Fibroblast of lung (primary cell): ENCODE data around the gene HSPG2. TPM values are rescaled to one million over a fixed set of nuclear protein-coding genes. Genes with fewer than 3 reads are reported as not detected.

Experiments used
- DNase-seq, 2 donors: peaks; one replicate each; pipeline versions ENCODE4 v3.0.0 to v3.0.0-alpha.2; 2010; ENCODE audit warnings: low read depth in 2 of 2
- H2AFZ ChIP-seq: 2 replicates; pipeline ENCODE4 v1.5.1; 2012; ENCODE audit warnings: low read length, control low read depth, inconsistent platforms
- H3K27ac ChIP-seq: 2 replicates; pipeline ENCODE4 v1.5.1; 2011; ENCODE audit warnings: low read length, control low read depth; ENCODE audit not compliant: insufficient read depth
- H3K27me3 ChIP-seq: 2 replicates; pipeline ENCODE4 v1.5.1; 2011; ENCODE audit warnings: mild to moderate bottlenecking, low read length; ENCODE audit not compliant: control insufficient read depth, insufficient read depth
- H3K36me3 ChIP-seq: 2 replicates; pipeline ENCODE4 v1.5.1; 2011; ENCODE audit warnings: low read length; ENCODE audit not compliant: control insufficient read depth, insufficient read depth
- H3K4me1 ChIP-seq: 2 replicates; pipeline ENCODE4 v1.5.1; 2011; ENCODE audit warnings: low read length; ENCODE audit not compliant: control insufficient read depth, insufficient read depth; ENCODE audit errors: extremely low read depth
- H3K4me2 ChIP-seq: 2 replicates; pipeline ENCODE4 v1.5.1; 2011; ENCODE audit warnings: low read length, control low read depth; ENCODE audit not compliant: insufficient read depth; ENCODE audit errors: extremely low read depth
- H3K4me3 ChIP-seq, 4 experiments: fragments of 200-600 bp in 1 of 4; sonication (generic) in 1 of 4; replicated peaks in 1 of 4; 2 replicates each; pipeline ENCODE4 v1.5.1; 2011 to 2016; ENCODE audit warnings: low read length in 4 of 4, low read depth in 3 of 4, mild to moderate bottlenecking in 3 of 4, control low read depth in 2 of 4, inconsistent platforms in 1 of 4, mixed read lengths in 1 of 4; ENCODE audit not compliant: insufficient read depth in 1 of 4; ENCODE audit errors: control extremely low read depth in 1 of 4
- H3K79me2 ChIP-seq: 2 replicates; pipeline ENCODE4 v1.5.1; 2012; ENCODE audit warnings: mild to moderate bottlenecking, low read length, inconsistent platforms; ENCODE audit not compliant: control insufficient read depth, insufficient read depth
- H3K9ac ChIP-seq: 2 replicates; pipeline ENCODE4 v1.5.1; 2011; ENCODE audit warnings: mild to moderate bottlenecking, low read length, control low read depth; ENCODE audit not compliant: insufficient read depth
- H3K9me3 ChIP-seq: 2 replicates; pipeline ENCODE4 v1.5.1; 2012; ENCODE audit warnings: low read depth, low read length; ENCODE audit not compliant: control insufficient read depth, insufficient read depth
- H4K20me1 ChIP-seq: 2 replicates; pipeline ENCODE4 v1.5.1; 2011; ENCODE audit warnings: low read length; ENCODE audit not compliant: control insufficient read depth, insufficient read depth; ENCODE audit errors: extremely low read depth
- CTCF ChIP-seq, 2 donors: IDR thresholded peaks in 1 of 2; conservative IDR thresholded peaks in 1 of 2; 1 replicate in 1 of 2; 2 replicates in 1 of 2; pipeline ENCODE4 v1.5.1; 2011 to 2012; ENCODE audit warnings: low read length in 2 of 2, control low read depth in 1 of 2, inconsistent platforms in 1 of 2, low read depth in 1 of 2, mild to moderate bottlenecking in 1 of 2
- EZH2 ChIP-seq: IDR thresholded peaks from 2 replicates; pipeline ENCODE4 v1.5.1; 2012; ENCODE audit warnings: low read length, control low read depth, mild to moderate bottlenecking; ENCODE audit errors: missing control alignments
- polyA plus RNA-seq, 2 donors: library from polyadenylated mRNA; depleted of rRNA in 1 of 2; stranded (reverse) in 1 of 2; unstranded in 1 of 2; fragments of >200 nt; gene quantifications; 2 replicates each; pipeline ENCODE4 v1.2.1, GENCODE V29; 2011 to 2012; ENCODE audit warnings: missing spikeins in 1 of 2
- total RNA-seq: library from RNA; depleted of rRNA; stranded (reverse); fragments of >200 nt; gene quantifications from 2 replicates; pipeline ENCODE4 v1.2.1, GENCODE V29; 2014

HSPG2 gene
- total and polyA plus RNA-seq, 2 donors (not counting 1 experiment from before 2014, with no cell fraction given), result 40.7 to 88.4 TPM

GRCh38 chr1:21904454-21904703, 32.7 kb downstream of the HSPG2 start:
- H3K27ac ChIP-seq, result no peak overlapping the region

GRCh38 chr1:21903638-21904453, 33.3 kb downstream of the HSPG2 start:
- no peak overlapping the region for H3K27ac ChIP-seq
- H3K9ac ChIP-seq, result no peak overlapping the region
- no peaks in the 10 kb centered on the region for H4K20me1 ChIP-seq

More at GRCh38 chr1:21904454-21904703, 32.7 kb downstream of the HSPG2 start:
- H3K4me3 ChIP-seq, result no peak overlapping the region
- no peaks in the 10 kb centered on the region for H3K9me3 ChIP-seq
- no peak for DNase-seq
- no peak overlapping the region for H3K4me2 ChIP-seq
- no peak overlapping the region for H2AFZ ChIP-seq
- H3K27me3 ChIP-seq, result no peaks in the 10 kb centered on the region
- TF ChIP-seq EZH2, result no peak
- TF ChIP-seq CTCF (conservative IDR thresholded peaks at IDR 0.05 in 1 of 2, IDR thresholded peaks at IDR 0.05 in 1 of 2; ENCODE audit: low read depth in 1 of 2, low read length in 2 of 2), result no peak
- H3K79me2 ChIP-seq, result peaks cover 43% of the 10 kb centered on the region
- H4K20me1 ChIP-seq, result no peaks in the 10 kb centered on the region
- no peak overlapping the region for H3K9ac ChIP-seq
- peaks cover 24% of the 10 kb centered on the region for H3K4me1 ChIP-seq
- H3K36me3 ChIP-seq, result no peaks in the 10 kb centered on the region

More at GRCh38 chr1:21903638-21904453, 33.3 kb downstream of the HSPG2 start:
- H3K36me3 ChIP-seq, result no peaks in the 10 kb centered on the region
- H3K4me1 ChIP-seq, result peaks cover 28% of the 10 kb centered on the region
- peaks cover 41% of the 10 kb centered on the region for H3K79me2 ChIP-seq
- TF ChIP-seq EZH2 (no peak), CTCF (conservative IDR thresholded peaks at IDR 0.05 in 1 of 2, IDR thresholded peaks at IDR 0.05 in 1 of 2; ENCODE audit: low read depth in 1 of 2, low read length in 2 of 2) (no peak)
- H3K9me3 ChIP-seq, result no peaks in the 10 kb centered on the region
- H2AFZ ChIP-seq, result no peak overlapping the region
- no peak overlapping the region for H3K4me2 ChIP-seq
- no peak overlapping the region for H3K4me3 ChIP-seq
- DNase-seq, result no peak
- no peaks in the 10 kb centered on the region for H3K27me3 ChIP-seq
